Prostate gland (tissue), 2 donors: ENCODE results near the gene FA2H. TPM values are rescaled to one million over a fixed set of nuclear protein-coding genes. Genes with fewer than 3 reads are reported as not detected.

Source experiments
- DNase-seq: peaks from one replicate; pipeline ENCODE4 v3.0.0-alpha.2; 2019; ENCODE audit warnings: low spot score
- H3K27ac ChIP-seq, 2 donors: fragments of 200-600 bp; sonication (generic); 2 replicates each; pipeline ENCODE4 v1.5.1; 2017 to 2019
- H3K27me3 ChIP-seq: fragments of 200-600 bp; sonication (generic); replicated peaks from 2 replicates; pipeline ENCODE4 v1.5.1; 2019; ENCODE audit not compliant: insufficient read depth
- H3K36me3 ChIP-seq, 2 donors: fragments of 200-600 bp; sonication (generic); 1 replicate in 1 of 2; 2 replicates in 1 of 2; pipeline versions ENCODE4 v1.5.1 to v1.8.1; 2017 to 2019
- H3K4me1 ChIP-seq: fragments of 200-600 bp; sonication (generic); replicated peaks from 2 replicates; pipeline ENCODE4 v1.5.1; 2019
- H3K4me3 ChIP-seq, 2 donors: fragments of 200-600 bp; sonication (generic); 2 replicates each; pipeline ENCODE4 v1.5.1; 2017 to 2019
- H3K9me3 ChIP-seq: fragments of 200-600 bp; sonication (generic); 2 replicates; pipeline ENCODE4 v1.5.1; 2017
- POLR2A ChIP-seq: fragments of 450-650 bp; IDR thresholded peaks from one replicate; pipeline ENCODE4 v1.6.1; 2016; ENCODE audit warnings: antibody characterized with exemption, mild to moderate bottlenecking
- POLR2AphosphoS5 ChIP-seq: sonication (generic); formaldehyde crosslinking; IDR thresholded peaks from one replicate; pipeline ENCODE4 v1.6.1; 2017; ENCODE audit warnings: antibody characterized with exemption
- WGBS: methylation state at CpG from one replicate; pipeline ENCODE4 v1.1.5; 2018; 5-methylcytosine and 5-hydroxymethylcytosine counted together
- intact Hi-C: fragments of 100-400 bp; cut with DNase I; formaldehyde crosslinking; loops from one replicate; pipeline ENCODE4 v1.14.2; 2022
- total RNA-seq, 2 donors: library from RNA; depleted of rRNA; stranded (reverse); fragments of >200 nt; gene quantifications; one replicate each; pipeline ENCODE4 v1.1.0, GENCODE V29; 2016
- TF ChIP-seq, protein P1 (sequence below), 4 experiments: fragments of 200-600 bp in 2 of 4; fragments of 450-650 bp in 2 of 4; sonication (generic) in 2 of 4; IDR thresholded peaks; 1 replicate in 3 of 4; 2 replicates in 1 of 4; pipeline ENCODE4 v1.5.1; 2016 to 2019; ENCODE audit warnings: antibody characterized with exemption in 4 of 4, mild to moderate bottlenecking in 2 of 4, moderate library complexity in 2 of 4

FA2H gene
- total RNA-seq, 2 donors from 2014 or later: 3.0 to 4.5 TPM

DNA sequence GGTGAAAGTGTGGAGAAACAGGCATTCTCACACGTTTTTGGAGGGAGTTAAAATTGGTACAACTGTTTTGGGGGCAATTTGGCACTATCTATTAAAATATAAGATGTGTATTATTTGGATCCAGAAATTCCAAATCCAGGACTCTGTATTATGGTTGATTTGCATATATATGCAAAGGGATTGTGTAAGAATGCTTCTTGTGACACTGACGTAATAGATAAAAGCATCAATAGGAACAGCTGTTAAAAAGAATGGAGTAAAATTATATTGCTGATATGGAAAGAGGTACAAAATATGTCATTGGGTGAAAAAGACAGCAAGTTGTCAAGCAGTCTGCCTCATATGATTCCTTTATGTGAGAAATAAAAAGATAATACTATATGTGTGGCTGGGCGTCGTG, 17.3 kb downstream of the FA2H start:
- Histone ChIP-seq H3K27ac (no peak overlapping the region), H3K9me3 (no peaks in the 10 kb centered on the region), H3K36me3 (no peaks in the 10 kb centered on the region), H3K27me3 (no peaks in the 10 kb centered on the region), H3K4me1 (no peaks in the 10 kb centered on the region), H3K4me3 (no peak overlapping the region)
- TF ChIP-seq, protein P1, sequence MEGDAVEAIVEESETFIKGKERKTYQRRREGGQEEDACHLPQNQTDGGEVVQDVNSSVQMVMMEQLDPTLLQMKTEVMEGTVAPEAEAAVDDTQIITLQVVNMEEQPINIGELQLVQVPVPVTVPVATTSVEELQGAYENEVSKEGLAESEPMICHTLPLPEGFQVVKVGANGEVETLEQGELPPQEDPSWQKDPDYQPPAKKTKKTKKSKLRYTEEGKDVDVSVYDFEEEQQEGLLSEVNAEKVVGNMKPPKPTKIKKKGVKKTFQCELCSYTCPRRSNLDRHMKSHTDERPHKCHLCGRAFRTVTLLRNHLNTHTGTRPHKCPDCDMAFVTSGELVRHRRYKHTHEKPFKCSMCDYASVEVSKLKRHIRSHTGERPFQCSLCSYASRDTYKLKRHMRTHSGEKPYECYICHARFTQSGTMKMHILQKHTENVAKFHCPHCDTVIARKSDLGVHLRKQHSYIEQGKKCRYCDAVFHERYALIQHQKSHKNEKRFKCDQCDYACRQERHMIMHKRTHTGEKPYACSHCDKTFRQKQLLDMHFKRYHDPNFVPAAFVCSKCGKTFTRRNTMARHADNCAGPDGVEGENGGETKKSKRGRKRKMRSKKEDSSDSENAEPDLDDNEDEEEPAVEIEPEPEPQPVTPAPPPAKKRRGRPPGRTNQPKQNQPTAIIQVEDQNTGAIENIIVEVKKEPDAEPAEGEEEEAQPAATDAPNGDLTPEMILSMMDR (IDR thresholded peaks at IDR 0.05): no peak
- no peak for TF ChIP-seq POLR2A
- no peak for TF ChIP-seq POLR2AphosphoS5
- WGBS: 79% methylated on average over 4 of the region's 4 CpGs
- intact Hi-C loops: no loop called here
- DNase-seq: no peak

DNA sequence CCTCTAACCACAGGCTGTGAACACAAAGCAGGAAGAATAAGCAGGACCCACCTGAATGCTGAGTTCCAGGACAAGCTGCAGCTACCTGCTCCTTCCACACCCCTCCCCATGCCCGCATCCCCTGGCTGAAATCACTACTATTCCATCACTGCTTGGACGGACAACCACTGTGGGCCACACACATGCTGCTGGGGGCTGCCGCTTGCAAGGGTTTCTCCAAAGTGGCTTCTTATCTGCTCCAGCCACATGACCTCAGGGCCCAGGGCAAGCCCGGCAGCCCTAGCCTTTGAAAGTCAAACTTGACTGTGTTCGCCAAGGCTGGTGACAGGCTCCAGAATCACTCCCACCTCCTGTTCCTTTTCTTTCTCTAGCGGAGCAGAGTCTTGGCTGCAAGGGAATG, 18.4 kb downstream of the FA2H start:
- no peaks in the 10 kb centered on the region for H3K4me1 ChIP-seq
- TF ChIP-seq, protein P1 (IDR thresholded peaks at IDR 0.05): no peak
- TF ChIP-seq POLR2A (no peak), POLR2AphosphoS5 (no peak)
- no peaks in the 10 kb centered on the region for H3K36me3 ChIP-seq
- 76% methylated on average over 6 of the region's 6 CpGs for WGBS
- H3K9me3 ChIP-seq: no peaks in the 10 kb centered on the region
- intact Hi-C loops: no loop called here
- H3K4me3 ChIP-seq: no peak overlapping the region
- DNase-seq: no peak
- no peak overlapping the region for H3K27ac ChIP-seq
- no peaks in the 10 kb centered on the region for H3K27me3 ChIP-seq

- Histone ChIP-seq H3K27ac (no peak overlapping the region), H3K27me3 (no peaks in the 10 kb centered on the region), H3K36me3 (no peaks in the 10 kb centered on the region), H3K9me3 (no peaks in the 10 kb centered on the region), H3K4me3 (no peak overlapping the region), H3K4me1 (no peaks in the 10 kb centered on the region)
- TF ChIP-seq POLR2AphosphoS5 (no peak), POLR2A (no peak)
- TF ChIP-seq, protein P1 (IDR thresholded peaks at IDR 0.05): no peak
- intact Hi-C loops: no loop called here
- DNase-seq: no peak
- 90% methylated on average over 12 of the region's 12 CpGs for WGBS
Measured at GRCh38 chr16:74753180-74753579, 21.4 kb downstream of the FA2H start.

GRCh38 chr16:74752756-74753155, 21.9 kb downstream of the FA2H start:
- intact Hi-C loops: no loop called here
- H3K27ac ChIP-seq: no peak overlapping the region
- no peaks in the 10 kb centered on the region for H3K9me3 ChIP-seq
- H3K27me3 ChIP-seq: no peaks in the 10 kb centered on the region
- H3K4me3 ChIP-seq: no peak overlapping the region
- H3K4me1 ChIP-seq: no peaks in the 10 kb centered on the region
- DNase-seq: no peak
- H3K36me3 ChIP-seq: no peaks in the 10 kb centered on the region
- TF ChIP-seq, protein P1 (IDR thresholded peaks at IDR 0.05): no peak
- TF ChIP-seq POLR2AphosphoS5 (no peak), POLR2A (no peak)
- 94% methylated on average over 5 of the region's 5 CpGs for WGBS

GRCh38 chr16:74752258-74752657, 22.4 kb downstream of the FA2H start:
- no peaks in the 10 kb centered on the region for H3K4me1 ChIP-seq
- no peak overlapping the region for H3K27ac ChIP-seq
- WGBS: 90% methylated on average over 2 of the region's 2 CpGs
- no peaks in the 10 kb centered on the region for H3K9me3 ChIP-seq
- intact Hi-C loops: no loop called here
- H3K27me3 ChIP-seq: no peaks in the 10 kb centered on the region
- TF ChIP-seq POLR2AphosphoS5 (no peak), POLR2A (no peak)
- TF ChIP-seq, protein P1 (IDR thresholded peaks at IDR 0.05): no peak
- H3K36me3 ChIP-seq: no peaks in the 10 kb centered on the region
- no peak for DNase-seq
- no peak overlapping the region for H3K4me3 ChIP-seq
